Activated CD8-positive, alpha-beta T cell treated with anti-CD3 and anti-CD28 coated beads for 36 hours (primary cell): ENCODE data around the gene CTSF. TPM values are rescaled to one million over a fixed set of nuclear protein-coding genes. Genes with fewer than 3 reads are reported as not detected.

ENCODE experiments used
- ATAC-seq: fragments of 200-7000 bp; cut with Tn5 transposase; one replicate; pipeline ENCODE4 v1.10.0; 2021; ENCODE audit warnings: mild to moderate bottlenecking, moderate library complexity
- CTCF ChIA-PET: fragments of 350-600 bp; sonication (Branson Sonifier 250); formaldehyde crosslinking; loops from one replicate; lab custom pipeline; 2021; ENCODE audit warnings: antibody characterized with exemption; lab: Charles Lee
- POLR2A ChIA-PET: fragments of 350-600 bp; sonication (Branson Sonifier 250); formaldehyde crosslinking; loops from one replicate; lab custom pipeline; 2021; ENCODE audit warnings: antibody characterized with exemption; lab: Charles Lee
- DNase-seq: peaks from one replicate; pipeline ENCODE4 v3.0.0-alpha.2; 2020
- H3K27ac Mint-ChIP-seq: one replicate; pipeline ENCODE4 v1.8.0; 2021; ENCODE audit warnings: mild to moderate bottlenecking, mixed read lengths
- H3K27me3 Mint-ChIP-seq: one replicate; pipeline ENCODE4 v1.8.0; 2021; ENCODE audit warnings: mixed read lengths
- H3K36me3 Mint-ChIP-seq: one replicate; pipeline ENCODE4 v1.8.0; 2021; ENCODE audit warnings: low read depth, mixed read lengths
- H3K4me1 Mint-ChIP-seq: one replicate; pipeline ENCODE4 v1.8.0; 2021; ENCODE audit warnings: low read depth, mixed read lengths
- H3K4me3 Mint-ChIP-seq: one replicate; pipeline ENCODE4 v1.8.0; 2021; ENCODE audit warnings: mild to moderate bottlenecking, moderate library complexity, mixed read lengths
- H3K9me3 Mint-ChIP-seq: one replicate; pipeline ENCODE4 v1.8.0; 2021; ENCODE audit warnings: mixed read lengths
- intact Hi-C: fragments of 100-400 bp; cut with micrococcal nuclease; formaldehyde crosslinking; loops from one replicate; pipeline ENCODE4 v1.10.0; 2022
- total RNA-seq, 2 experiments: library from RNA; stranded (reverse); gene quantifications; one replicate each; pipeline ENCODE4 v1.2.3, GENCODE V29; 2021
- TF ChIP-seq, protein P1 (sequence below): fragments of 200-600 bp; IDR thresholded peaks from one replicate; pipeline ENCODE4 v1.8.0; 2022; ENCODE audit warnings: antibody characterized with exemption, mild to moderate bottlenecking

The CTSF gene
- total RNA-seq, 2 experiments from 2014 or later: 0.68 to 1.3 TPM

DNA sequence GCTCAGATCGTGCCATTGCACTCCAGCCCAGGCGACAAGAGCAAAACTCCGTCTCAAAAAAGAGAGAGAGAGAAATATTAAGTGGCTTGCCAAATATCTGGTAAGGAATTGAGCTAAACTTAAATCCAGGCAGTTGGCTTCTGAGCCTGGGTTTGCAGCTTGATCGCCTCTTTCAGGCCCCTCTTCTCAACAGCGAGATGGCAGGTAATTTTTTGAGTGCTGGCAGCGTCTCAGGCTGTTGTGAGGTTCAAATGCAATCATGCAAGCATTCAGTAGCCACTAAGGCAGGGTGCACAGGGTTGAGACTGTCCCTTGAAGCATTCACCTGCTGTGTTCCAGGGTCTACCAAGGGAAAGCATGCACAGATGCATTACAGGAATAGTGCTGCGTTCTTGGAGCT, 670 bp upstream of the CTSF start:
- no peak overlapping the region for H3K4me3 Mint-ChIP-seq
- CTCF ChIA-PET: interaction anchor here (1.4 to 4.8 kb wide), 5 partner anchors 10 to 180 kb away, joined by 3 to 22 read pairs (median 13); partner anchors contain the start of genes CCDC87, CCS and RBM4B
- POLR2A ChIA-PET: interaction anchor here (0.8 to 2.1 kb wide), 5 partner anchors 23 to 96 kb away, joined by 3 to 6 read pairs (median 3); partner anchors contain the start of gene CCDC87
- intact Hi-C loops: no loop called here
- H3K27ac Mint-ChIP-seq: no peak overlapping the region
- DNase-seq: no peak
- no peak for ATAC-seq
- H3K4me1 Mint-ChIP-seq: peaks cover 2% of the 10 kb centered on the region
- H3K9me3 Mint-ChIP-seq: no peaks in the 10 kb centered on the region
- TF ChIP-seq, protein P1, sequence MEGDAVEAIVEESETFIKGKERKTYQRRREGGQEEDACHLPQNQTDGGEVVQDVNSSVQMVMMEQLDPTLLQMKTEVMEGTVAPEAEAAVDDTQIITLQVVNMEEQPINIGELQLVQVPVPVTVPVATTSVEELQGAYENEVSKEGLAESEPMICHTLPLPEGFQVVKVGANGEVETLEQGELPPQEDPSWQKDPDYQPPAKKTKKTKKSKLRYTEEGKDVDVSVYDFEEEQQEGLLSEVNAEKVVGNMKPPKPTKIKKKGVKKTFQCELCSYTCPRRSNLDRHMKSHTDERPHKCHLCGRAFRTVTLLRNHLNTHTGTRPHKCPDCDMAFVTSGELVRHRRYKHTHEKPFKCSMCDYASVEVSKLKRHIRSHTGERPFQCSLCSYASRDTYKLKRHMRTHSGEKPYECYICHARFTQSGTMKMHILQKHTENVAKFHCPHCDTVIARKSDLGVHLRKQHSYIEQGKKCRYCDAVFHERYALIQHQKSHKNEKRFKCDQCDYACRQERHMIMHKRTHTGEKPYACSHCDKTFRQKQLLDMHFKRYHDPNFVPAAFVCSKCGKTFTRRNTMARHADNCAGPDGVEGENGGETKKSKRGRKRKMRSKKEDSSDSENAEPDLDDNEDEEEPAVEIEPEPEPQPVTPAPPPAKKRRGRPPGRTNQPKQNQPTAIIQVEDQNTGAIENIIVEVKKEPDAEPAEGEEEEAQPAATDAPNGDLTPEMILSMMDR: no peak
- no peaks in the 10 kb centered on the region for H3K36me3 Mint-ChIP-seq
- no peaks in the 10 kb centered on the region for H3K27me3 Mint-ChIP-seq

DNA sequence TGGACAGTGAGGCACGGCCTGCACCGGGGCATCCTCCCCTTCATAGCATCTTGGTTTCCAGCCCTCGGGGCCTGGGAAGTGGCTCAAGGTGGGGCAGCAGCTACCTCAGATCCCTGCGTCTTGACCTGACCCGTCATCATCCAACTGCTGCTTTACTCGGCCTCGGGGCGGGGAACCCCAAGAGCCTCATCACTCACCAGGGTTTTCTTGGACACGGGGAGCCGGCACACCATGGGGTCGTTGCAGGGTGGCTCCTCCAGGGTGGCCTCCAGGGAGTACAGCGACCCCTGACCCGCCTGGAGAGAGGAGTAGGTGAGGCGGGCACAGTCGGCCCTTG, 651 bp downstream of the CTSF start:
- intact Hi-C loops: no loop called here
- ChIA-PET POLR2A (interaction anchor here (1.0 to 2.1 kb wide), 4 partner anchors 13 to 88 kb away, joined by 3 to 6 read pairs (median 4); partner anchors contain the start of gene DPP3), CTCF (interaction anchor here (1.0 to 4.8 kb wide), 6 partner anchors 11 to 265 kb away, joined by 3 to 22 read pairs (median 8); partner anchors contain the start of genes CCDC87, CCS and RBM4B)
- no peak for ATAC-seq
- no peak overlapping the region for H3K27ac Mint-ChIP-seq
- H3K9me3 Mint-ChIP-seq: no peaks in the 10 kb centered on the region
- TF ChIP-seq, protein P1: no peak
- no peaks in the 10 kb centered on the region for H3K27me3 Mint-ChIP-seq
- H3K4me1 Mint-ChIP-seq: peaks cover 2% of the 10 kb centered on the region
- no peaks in the 10 kb centered on the region for H3K36me3 Mint-ChIP-seq
- peak overlapping the region; percentile 49 for H3K4me3 Mint-ChIP-seq
- no peak for DNase-seq

DNA sequence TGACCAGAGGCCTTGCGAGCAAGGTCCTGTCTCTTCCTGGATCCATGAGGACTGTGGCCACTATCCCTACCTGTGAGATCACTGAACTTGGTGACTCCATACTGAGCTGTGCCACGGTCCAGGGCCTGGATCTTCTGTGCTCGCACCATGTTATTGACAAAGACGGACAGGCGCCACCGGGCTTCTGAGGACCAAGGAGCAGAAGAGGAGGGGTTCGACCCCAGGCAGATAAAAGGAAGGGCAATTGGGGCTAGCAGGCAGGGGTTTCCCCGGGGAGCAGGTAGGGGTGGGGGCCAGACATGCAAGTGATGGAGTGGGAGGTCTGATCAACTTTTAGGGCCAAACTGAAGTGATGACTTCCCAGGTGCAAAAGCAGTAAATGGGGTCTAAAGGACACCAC, 2.2 kb downstream of the CTSF start:
- DNase-seq (no peak), ATAC-seq (no peak)
- intact Hi-C loops: no loop called here
- Mint-ChIP-seq H3K4me1 (peaks cover 2% of the 10 kb centered on the region), H3K27ac (no peak overlapping the region), H3K9me3 (no peaks in the 10 kb centered on the region), H3K4me3 (no peak overlapping the region), H3K36me3 (no peaks in the 10 kb centered on the region), H3K27me3 (no peaks in the 10 kb centered on the region)
- CTCF ChIA-PET: no interaction called here
- POLR2A ChIA-PET: no interaction called here
- TF ChIP-seq, protein P1: no peak

DNA sequence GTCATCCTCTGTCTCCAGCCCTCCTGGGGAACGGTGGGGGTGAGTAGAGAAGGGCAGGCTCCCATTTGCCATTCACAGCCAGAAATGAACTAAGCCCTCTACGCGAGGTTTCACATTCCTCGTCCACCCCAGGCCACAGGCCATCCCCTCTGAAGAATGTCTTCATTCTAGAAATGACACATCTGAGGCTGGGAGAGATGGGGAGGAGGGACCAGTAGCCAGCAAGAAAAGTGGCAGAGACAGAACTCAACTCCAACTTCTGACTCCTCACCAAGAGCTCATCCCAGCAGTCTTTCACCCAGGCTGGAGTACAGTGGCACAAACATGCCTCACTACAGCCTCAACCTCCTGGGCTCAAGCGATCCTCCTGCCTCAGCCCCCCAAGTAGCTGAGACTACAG, 3.4 kb downstream of the CTSF start:
- no peak for ATAC-seq
- Mint-ChIP-seq H3K4me3 (no peak overlapping the region), H3K27ac (no peak overlapping the region), H3K27me3 (no peaks in the 10 kb centered on the region), H3K36me3 (no peaks in the 10 kb centered on the region), H3K9me3 (no peaks in the 10 kb centered on the region), H3K4me1 (peaks cover 2% of the 10 kb centered on the region)
- ChIA-PET POLR2A (no interaction called here), CTCF (interaction anchor here (1.0 to 1.4 kb wide), 2 partner anchors 30 to 113 kb away, joined by 3 to 4 read pairs; partner anchors contain the start of gene RBM4B)
- TF ChIP-seq, protein P1: no peak
- no peak for DNase-seq
- intact Hi-C loops: no loop called here

DNA sequence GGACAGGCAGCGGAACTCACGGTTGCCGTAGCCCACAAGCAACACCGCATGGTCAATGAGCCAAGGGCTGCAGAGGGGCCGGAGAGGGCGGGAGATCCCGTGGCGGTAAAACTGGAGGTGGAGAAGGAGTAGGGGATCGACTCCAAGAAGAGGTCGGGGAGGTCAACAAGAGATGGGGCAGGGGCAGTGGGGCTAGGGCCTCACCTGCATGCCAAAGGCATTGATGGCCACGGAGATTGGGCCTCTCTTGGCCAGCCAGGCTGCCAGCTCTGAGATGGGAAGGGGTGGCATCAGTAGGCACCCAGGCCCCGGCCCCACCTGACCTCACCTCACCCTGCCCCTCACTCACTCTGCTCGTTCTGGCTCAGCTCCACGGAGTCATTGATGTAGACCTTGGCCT, 3.9 kb downstream of the CTSF start:
- TF ChIP-seq, protein P1: no peak
- no peak overlapping the region for H3K4me3 Mint-ChIP-seq
- H3K4me1 Mint-ChIP-seq: peaks cover 2% of the 10 kb centered on the region
- no peaks in the 10 kb centered on the region for H3K36me3 Mint-ChIP-seq
- ATAC-seq (no peak), DNase-seq (no peak)
- H3K27ac Mint-ChIP-seq: no peak overlapping the region
- CTCF ChIA-PET: interaction anchor here (1.0 to 1.4 kb wide), 2 partner anchors 31 to 114 kb away, joined by 3 to 4 read pairs; partner anchors contain the start of gene RBM4B
- intact Hi-C loops: no loop called here
- POLR2A ChIA-PET: interaction anchor here (1.7 kb wide), 1 partner anchor 30 kb away, joined by 4 read pairs; no protein-coding TSS in a partner anchor
- H3K27me3 Mint-ChIP-seq: no peaks in the 10 kb centered on the region
- H3K9me3 Mint-ChIP-seq: no peaks in the 10 kb centered on the region
